Measurements from ENCODE around the gene BAG1. TPM values are rescaled to one million over a fixed set of nuclear protein-coding genes. Genes with fewer than 3 reads are reported as not detected.
A peak's percentile ranks its signal among the peaks of the same experiment; 100 is the strongest.

Gene BAG1
- polyA plus RNA-seq, 4 donors: 71.3 to 88.5 (median 76.2) TPM

DNA sequence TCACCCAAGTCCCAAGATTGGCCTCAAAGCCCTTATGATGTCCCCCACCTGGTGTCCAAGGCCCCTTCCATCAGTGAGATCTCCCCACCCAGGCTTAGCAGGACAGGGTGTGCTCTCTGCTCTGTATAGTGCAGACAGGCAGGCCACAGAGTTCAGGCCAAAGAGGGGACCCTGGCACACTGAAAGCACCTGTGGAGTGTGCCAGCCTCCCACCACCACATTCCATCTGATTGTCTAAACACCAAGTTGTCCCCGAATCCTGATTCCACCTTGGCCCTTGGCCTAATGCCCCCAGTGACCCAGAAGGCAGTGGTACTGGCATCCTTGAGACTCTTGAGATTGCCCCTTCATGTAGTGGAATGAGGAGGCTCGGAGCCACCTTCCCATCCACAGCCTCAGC is 19.2 kb downstream of the BAG1 start:
- no peak for DNase-seq (ENCODE audit: low read depth in 4 of 4, low spot score in 2 of 4)

GRCh38 chr9:33244137-33244784 is 20.2 kb downstream of the BAG1 start:
- no peak for DNase-seq (ENCODE audit: low read depth in 4 of 4, low spot score in 2 of 4)

- DNase-seq (ENCODE audit: low read depth in 4 of 4, low spot score in 2 of 4): no peak
Measured at GRCh38 chr9:33242609-33243134, 21.8 kb downstream of the BAG1 start.

GRCh38 chr9:33241298-33241697 is 23.2 kb downstream of the BAG1 start:
- DNase-seq (ENCODE audit: low read depth in 4 of 4, low spot score in 2 of 4): no peak

- no peak for DNase-seq (ENCODE audit: low read depth in 4 of 4, low spot score in 2 of 4)
Measured at GRCh38 chr9:33239921-33240320, 24.6 kb downstream of the BAG1 start, which contains the start of gene SPINK4. TSS of gene SPINK4 (plus strand) at chr9:33240167. CDS start at chr9:33240209, 42 bp downstream.

GRCh38 chr9:33236571-33236970 is 27.9 kb downstream of the BAG1 start:
- no peak for DNase-seq (ENCODE audit: low read depth in 4 of 4, low spot score in 2 of 4)

GRCh38 chr9:33234511-33235467 is 29.7 kb downstream of the BAG1 start:
- no peak for DNase-seq (ENCODE audit: low read depth in 4 of 4, low spot score in 2 of 4)

DNA sequence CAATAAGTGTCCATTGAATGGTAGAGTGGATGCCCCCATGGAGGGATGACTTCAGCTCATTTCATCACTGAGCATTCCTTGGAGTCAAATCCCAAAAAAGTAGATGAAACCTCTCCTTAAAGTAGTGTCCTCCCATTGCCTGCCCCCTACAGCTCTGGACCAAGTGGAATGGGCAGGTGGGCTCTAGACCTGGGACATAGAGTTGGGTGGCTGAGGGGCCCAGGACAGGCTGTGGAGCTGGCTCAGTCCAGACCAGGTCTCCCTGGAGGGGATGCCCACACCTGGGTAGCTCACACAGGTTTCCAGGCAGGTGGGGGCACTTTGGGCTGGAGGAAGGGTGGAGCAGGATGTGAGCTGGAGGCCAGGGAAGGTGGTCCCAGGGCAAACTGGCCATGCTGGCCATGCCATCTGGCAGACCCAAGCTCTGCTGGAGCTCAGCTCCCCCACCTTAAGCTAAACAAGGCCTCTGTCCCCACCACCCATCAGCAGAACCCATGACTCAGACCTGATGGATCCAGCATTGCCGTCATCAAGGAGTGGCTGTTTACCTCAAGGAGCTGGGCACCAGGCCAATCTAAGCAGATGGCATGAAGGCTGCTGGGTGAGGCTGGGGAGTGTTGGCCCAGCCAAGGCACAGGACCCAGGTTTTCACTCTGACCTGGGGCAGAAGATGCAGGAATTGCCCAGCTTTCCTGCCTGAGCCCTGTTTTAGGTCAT is 30.7 kb downstream of the BAG1 start:
- DNase-seq (ENCODE audit: low read depth in 4 of 4, low spot score in 2 of 4): no peak

DNA sequence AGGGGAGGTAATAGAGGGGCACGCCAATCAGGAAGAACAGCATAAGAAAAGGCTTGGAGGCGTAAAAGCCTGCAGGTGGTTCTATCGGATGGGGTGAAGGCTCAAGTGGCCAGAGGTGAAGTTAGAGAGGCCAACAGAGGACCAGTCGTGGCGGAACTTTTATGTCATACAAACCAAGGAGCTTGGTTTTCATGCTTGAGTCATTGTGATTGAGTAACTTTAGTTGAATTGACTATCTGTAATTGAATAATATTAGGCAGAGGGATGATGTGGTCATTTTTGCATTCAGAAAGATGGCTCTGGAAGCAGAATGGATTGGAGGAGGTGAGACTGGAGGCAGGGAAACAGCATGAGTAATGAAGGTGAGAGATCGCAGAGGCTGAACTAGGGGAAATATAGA is 31.7 kb downstream of the BAG1 start:
- no peak for DNase-seq (ENCODE audit: low read depth in 4 of 4, low spot score in 2 of 4)

DNA sequence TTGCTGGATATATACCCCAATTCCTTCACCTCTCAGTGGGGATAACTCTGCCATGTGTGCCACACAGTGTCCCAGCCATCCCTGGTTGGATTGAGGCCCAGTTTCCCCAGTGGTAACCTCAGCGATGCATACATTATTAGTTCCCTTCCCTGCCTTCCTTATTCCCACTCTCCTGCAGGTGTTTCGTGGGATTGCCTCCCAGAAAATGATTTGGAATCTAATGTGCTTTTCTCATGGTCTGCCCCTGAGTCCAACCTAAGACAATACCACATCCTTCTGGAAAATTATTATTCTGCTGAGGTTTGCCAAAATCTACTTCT is 32.9 kb downstream of the BAG1 start:
- no peak for DNase-seq (ENCODE audit: low read depth in 4 of 4, low spot score in 2 of 4)

DNA sequence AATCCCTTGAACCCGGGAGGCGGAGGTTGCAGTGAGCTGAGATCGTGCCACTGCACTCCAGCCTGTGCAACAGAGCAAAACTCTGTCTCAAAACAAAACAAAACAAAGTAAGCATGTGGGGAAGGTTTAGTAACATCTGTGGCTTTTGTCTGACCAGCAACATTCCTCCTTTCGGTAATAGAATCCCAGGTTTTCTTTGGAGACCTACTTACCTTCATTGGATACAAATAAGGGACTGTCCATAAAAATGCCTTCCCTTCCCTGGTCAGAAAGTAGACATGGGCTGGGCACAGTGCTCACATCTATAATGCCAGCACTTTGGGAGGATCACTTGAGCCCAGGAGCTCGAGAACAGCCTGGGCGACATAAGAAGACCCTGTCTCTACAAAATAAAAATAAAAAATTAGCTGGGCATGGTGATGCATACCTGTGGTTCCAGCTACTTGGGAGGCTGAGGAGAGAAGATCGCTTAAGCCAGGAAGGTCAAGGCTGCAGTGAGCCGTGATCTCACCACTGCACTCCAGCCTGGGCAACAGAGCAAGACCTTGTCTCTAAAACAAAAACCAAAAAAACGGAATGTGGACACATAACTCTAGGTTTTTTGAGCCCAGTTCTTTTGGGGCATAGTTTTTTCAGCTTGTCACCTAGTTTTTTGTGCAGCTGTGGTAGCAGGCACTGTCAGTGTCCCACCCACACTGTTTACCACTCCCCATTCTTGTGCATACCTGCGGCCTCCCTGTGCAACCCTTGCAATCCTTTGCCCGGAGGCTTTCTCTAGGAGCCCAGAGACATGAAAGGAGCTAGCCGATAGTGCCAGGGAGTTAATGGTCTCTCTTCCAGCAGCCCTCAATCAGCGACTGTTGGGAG is 33.5 kb downstream of the BAG1 start:
- DNase-seq (ENCODE audit: low read depth in 4 of 4, low spot score in 2 of 4): no peak

DNA sequence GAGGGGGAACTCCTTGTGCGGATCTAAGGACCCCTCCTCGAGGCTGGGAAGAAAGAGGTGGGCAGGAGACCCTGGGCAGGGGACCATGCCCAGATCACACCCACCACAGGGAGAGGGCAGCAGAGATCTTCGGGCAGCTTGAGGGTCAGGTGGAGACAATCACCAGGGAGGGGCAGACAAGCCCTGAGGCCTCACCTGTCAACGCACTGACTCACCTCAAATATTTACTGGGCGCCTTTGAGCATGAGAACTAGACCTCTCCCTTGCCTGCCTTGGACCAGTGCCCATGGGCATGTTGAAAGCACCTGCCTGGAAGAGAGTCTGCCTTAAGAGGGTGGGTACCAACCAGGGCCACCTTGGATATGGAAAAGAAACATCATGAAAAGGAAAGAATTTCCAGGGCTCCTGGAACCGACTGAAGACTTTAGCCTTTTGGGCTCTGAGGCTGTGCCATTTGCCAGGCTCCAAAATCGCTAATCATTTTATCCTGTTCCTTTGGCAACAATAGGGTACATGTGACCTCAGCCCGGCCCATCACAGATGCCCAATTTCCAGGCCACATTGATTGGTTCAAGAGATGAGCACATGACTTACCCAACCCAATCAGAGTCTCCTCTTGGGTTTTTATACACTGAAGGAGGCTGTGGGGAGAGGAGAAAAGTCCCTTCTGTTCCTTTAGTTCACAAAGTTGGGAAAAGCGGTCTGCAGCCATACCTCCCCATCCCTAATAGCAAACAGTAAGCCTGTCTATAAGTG is 35.0 kb downstream of the BAG1 start:
- DNase-seq (ENCODE audit: low read depth in 4 of 4, low spot score in 2 of 4): no peak

DNA sequence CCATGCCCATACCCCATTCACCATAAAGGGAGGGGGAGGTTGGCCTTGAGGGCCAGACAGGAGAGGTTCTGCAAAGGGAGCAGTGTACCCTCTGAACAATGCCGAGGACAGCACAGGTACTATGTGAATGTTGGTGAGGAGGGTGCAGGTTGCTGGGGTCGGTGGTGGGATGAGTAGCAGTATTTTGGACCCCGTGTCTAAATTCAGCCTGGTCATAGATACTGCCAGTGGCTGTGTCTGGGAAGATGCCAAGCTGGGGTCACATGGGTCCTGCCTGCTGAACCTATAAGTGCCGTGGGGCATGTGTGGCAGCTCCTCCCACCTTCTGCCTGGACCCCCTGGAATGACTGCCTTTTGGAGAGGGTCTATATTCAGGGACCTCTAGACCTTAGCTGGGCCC is 35.9 kb downstream of the BAG1 start:
- DNase-seq (ENCODE audit: low read depth in 4 of 4, low spot score in 2 of 4): no peak

- DNase-seq (ENCODE audit: low read depth in 4 of 4, low spot score in 2 of 4): no peak
Measured at GRCh38 chr9:33227741-33228140, 36.8 kb downstream of the BAG1 start.

GRCh38 chr9:33227008-33227398 is 37.5 kb downstream of the BAG1 start:
- no peak for DNase-seq (ENCODE audit: low read depth in 4 of 4, low spot score in 2 of 4)

DNA sequence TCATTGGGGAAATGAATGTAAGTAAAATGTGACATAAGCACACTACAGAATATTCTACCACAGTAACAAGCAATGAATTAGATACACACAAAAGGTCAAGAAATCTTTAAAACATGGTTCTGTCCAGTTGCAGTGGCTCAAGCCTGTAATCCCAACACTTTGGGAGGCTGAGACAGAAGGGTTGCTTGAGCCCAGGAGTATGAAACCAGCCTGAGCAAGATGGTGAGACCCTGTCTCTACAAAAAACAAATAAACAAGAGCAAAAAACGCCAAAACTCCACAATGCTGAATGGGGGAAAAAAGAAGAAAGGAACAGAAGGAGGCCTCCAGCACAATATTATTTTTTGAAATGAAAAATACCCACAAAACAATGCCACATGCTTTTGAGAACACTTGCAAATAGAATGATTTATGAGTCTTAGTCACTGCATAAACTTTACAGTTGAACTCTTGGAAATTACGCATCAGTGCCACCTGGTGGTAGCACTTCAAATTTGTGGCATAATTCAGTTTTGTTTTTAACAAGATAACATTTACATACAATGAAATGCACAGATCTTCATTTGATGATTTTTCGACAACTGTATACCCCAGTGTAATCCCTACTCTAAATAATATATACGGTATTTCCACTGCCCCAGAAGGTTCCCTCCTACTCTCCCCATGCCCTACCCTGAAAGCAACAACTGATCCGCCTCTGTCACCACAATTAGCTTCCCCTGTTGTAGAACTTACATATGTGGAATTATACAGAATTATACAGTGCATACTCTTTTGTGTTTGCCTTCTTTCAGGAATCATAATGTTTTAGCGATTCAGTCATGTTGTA is 39.0 kb downstream of the BAG1 start:
- peak; percentile 58 to 70 (median 64) for DNase-seq (ENCODE audit: low read depth in 4 of 4, low spot score in 2 of 4)

GRCh38 chr9:33223696-33224095 is 40.8 kb downstream of the BAG1 start:
- no peak for DNase-seq (ENCODE audit: low read depth in 4 of 4, low spot score in 2 of 4)

GRCh38 chr9:33222031-33222430 is 42.5 kb downstream of the BAG1 start:
- no peak for DNase-seq (ENCODE audit: low read depth in 4 of 4, low spot score in 2 of 4)

DNA sequence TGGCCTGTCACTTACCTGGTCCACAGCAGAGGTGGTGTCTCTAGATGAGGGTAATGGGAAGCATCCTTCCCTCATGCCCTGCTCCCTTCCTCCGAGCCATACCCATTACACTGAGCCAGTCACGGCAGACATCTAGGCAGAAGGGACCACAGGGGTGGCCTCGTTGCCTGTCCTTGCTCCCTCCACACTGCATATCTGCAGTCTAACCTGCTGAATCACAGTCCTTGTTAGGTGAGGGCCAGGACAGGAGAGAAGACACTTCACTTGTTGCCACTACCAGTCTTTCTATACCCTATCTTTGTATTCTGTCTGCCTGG is 43.0 kb downstream of the BAG1 start:
- no peak for DNase-seq (ENCODE audit: low read depth in 4 of 4, low spot score in 2 of 4)

Data from left renal cortex interstitium (tissue), 4 donors.